MM.1S (cell line): ENCODE data around the gene CHGA.

Experiments used
- DNase-seq: peaks from one replicate; pipeline ENCODE4 v3.0.0-alpha.2; 2015
- H2AFZ ChIP-seq: fragments of 300-600 bp; sonication (generic); 2 replicates; pipeline ENCODE4 v1.6.0; 2016; ENCODE audit warnings: antibody characterized with exemption, low read length
- H3F3A ChIP-seq: fragments of 300-600 bp; sonication (generic); 2 replicates; pipeline ENCODE4 v1.6.1; 2016; ENCODE audit warnings: mild to moderate bottlenecking, antibody characterized with exemption, low read length, moderate library complexity, mixed read lengths; ENCODE audit not compliant: insufficient read depth
- H3K27ac ChIP-seq: fragments of 300-600 bp; sonication (generic); 2 replicates; pipeline ENCODE4 v1.5.1; 2016; ENCODE audit warnings: mild to moderate bottlenecking, low read length
- H3K27me3 ChIP-seq: fragments of 300-600 bp; sonication (generic); replicated peaks from 2 replicates; pipeline ENCODE4 v1.6.0; 2016; ENCODE audit warnings: low read length; ENCODE audit not compliant: insufficient read depth
- H3K36me3 ChIP-seq: fragments of 300-600 bp; sonication (generic); replicated peaks from 2 replicates; pipeline ENCODE4 v1.6.1; 2016; ENCODE audit warnings: mild to moderate bottlenecking, low read length, mixed read lengths; ENCODE audit not compliant: insufficient read depth
- H3K4me1 ChIP-seq: fragments of 300-600 bp; sonication (generic); 2 replicates; pipeline ENCODE4 v1.6.1; 2016; ENCODE audit warnings: low read length, mixed read lengths
- H3K4me2 ChIP-seq: fragments of 300-600 bp; sonication (generic); 2 replicates; pipeline ENCODE4 v1.6.0; 2016; ENCODE audit warnings: low read depth, low read length
- H3K4me3 ChIP-seq: fragments of 300-600 bp; sonication (generic); 2 replicates; pipeline ENCODE4 v1.5.1; 2016; ENCODE audit warnings: low read length, mixed read lengths
- H3K79me2 ChIP-seq: fragments of 300-600 bp; sonication (generic); 2 replicates; pipeline ENCODE4 v1.6.1; 2016; ENCODE audit warnings: mixed run types, low read length, mixed read lengths
- H3K9ac ChIP-seq: fragments of 300-600 bp; sonication (generic); 2 replicates; pipeline ENCODE4 v1.6.1; 2016; ENCODE audit warnings: low read length, mixed read lengths
- H3K9me2 ChIP-seq: fragments of 300-600 bp; sonication (generic); replicated peaks from 2 replicates; pipeline ENCODE4 v1.6.1; 2016; ENCODE audit warnings: mild to moderate bottlenecking, low read length, mixed read lengths; ENCODE audit not compliant: insufficient read depth
- H3K9me3 ChIP-seq: fragments of 300-600 bp; sonication (generic); replicated peaks from 2 replicates; pipeline ENCODE4 v1.6.1; 2016; ENCODE audit warnings: mild to moderate bottlenecking, low read length, mixed read lengths; ENCODE audit not compliant: insufficient read depth
- H4K20me1 ChIP-seq: fragments of 300-600 bp; sonication (generic); 2 replicates; pipeline ENCODE4 v1.6.1; 2016; ENCODE audit warnings: mild to moderate bottlenecking, low read length, moderate library complexity, mixed read lengths; ENCODE audit not compliant: insufficient read depth
- EZH2 ChIP-seq: fragments of 300-600 bp; sonication (generic); optimal IDR thresholded peaks from 2 replicates; pipeline ENCODE3; 2017; ENCODE audit warnings: low read depth, mild to moderate bottlenecking, antibody characterized with exemption, low read length, mixed read lengths
- EZH2phosphoT487 ChIP-seq: fragments of 300-600 bp; sonication (generic); IDR thresholded peaks from 2 replicates; pipeline ENCODE4 v1.6.1; 2018; ENCODE audit warnings: antibody characterized with exemption, low read length
- TF ChIP-seq, protein P1 (sequence below): fragments of 300-600 bp; sonication (generic); IDR thresholded peaks from 2 replicates; pipeline ENCODE4 v1.5.1; 2016; ENCODE audit warnings: antibody characterized with exemption, low read length, mixed read lengths

CHGA gene

DNA sequence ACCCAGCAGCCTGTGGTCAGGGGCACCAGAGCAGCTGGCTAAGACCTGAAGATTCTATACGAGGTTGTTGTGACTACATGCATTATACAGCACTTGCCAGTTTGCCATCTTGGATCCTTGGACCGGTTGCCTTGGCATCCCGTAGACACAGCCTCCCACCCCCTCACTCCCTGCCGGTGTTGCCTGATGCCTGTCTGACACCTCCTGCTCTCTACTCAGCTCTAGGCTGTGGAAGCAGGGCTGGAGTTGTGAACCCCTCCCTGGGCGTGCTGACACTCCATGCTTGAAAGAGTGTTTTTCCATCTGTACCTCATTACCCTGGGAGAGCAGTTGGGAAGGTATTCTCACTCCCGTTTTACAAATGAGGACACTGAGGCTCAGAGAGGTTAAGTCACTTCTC is 2.5 kb downstream of the CHGA start:
- no peaks in the 10 kb centered on the region for H3K27me3 ChIP-seq
- no peak overlapping the region for H3K4me2 ChIP-seq
- TF ChIP-seq, protein P1, sequence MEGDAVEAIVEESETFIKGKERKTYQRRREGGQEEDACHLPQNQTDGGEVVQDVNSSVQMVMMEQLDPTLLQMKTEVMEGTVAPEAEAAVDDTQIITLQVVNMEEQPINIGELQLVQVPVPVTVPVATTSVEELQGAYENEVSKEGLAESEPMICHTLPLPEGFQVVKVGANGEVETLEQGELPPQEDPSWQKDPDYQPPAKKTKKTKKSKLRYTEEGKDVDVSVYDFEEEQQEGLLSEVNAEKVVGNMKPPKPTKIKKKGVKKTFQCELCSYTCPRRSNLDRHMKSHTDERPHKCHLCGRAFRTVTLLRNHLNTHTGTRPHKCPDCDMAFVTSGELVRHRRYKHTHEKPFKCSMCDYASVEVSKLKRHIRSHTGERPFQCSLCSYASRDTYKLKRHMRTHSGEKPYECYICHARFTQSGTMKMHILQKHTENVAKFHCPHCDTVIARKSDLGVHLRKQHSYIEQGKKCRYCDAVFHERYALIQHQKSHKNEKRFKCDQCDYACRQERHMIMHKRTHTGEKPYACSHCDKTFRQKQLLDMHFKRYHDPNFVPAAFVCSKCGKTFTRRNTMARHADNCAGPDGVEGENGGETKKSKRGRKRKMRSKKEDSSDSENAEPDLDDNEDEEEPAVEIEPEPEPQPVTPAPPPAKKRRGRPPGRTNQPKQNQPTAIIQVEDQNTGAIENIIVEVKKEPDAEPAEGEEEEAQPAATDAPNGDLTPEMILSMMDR, result no peak
- TF ChIP-seq EZH2 (no peak), EZH2phosphoT487 (no peak)
- H3K4me1 ChIP-seq, result peaks cover 6% of the 10 kb centered on the region; the same call in 1 of the 2 replicates
- H3K4me3 ChIP-seq, result no peak overlapping the region
- H3K36me3 ChIP-seq, result no peaks in the 10 kb centered on the region
- no peaks in the 10 kb centered on the region for H4K20me1 ChIP-seq
- H2AFZ ChIP-seq, result no peak overlapping the region
- no peaks in the 10 kb centered on the region for H3K9me2 ChIP-seq
- H3K9me3 ChIP-seq, result no peaks in the 10 kb centered on the region
- H3K79me2 ChIP-seq, result no peaks in the 10 kb centered on the region
- no peaks in the 10 kb centered on the region for H3F3A ChIP-seq
- H3K9ac ChIP-seq, result no peak overlapping the region
- H3K27ac ChIP-seq, result no peak overlapping the region
- DNase-seq, result no peak

DNA sequence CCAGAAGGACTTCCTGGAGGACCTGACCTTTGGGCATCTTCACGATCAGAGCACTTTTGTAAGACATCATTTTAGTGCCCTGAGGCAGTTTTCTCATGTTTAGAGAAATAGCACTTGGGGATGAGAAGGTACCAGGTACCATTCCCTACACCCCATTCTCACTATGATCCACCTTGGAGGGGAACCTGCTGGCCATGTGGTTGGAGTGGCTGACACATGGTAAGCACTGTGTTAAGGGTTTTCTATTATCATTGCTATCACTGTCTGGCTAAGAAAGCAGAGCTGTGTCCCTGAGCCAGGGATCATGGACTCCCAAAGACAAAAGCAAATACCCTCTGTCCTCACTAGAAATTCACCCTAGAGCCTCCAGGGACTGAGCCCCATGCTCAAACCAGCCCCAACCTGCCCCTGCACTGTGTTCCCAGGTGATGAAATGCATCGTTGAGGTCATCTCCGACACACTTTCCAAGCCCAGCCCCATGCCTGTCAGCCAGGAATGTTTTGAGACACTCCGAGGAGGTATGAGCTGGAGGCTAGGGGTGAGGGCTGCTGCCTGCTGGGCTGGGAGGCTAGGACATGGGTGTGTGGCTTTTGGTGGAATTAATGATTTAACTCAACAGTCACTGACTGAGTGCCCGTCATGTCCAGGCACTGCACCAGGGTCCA is 3.4 kb downstream of the CHGA start:
- H3K36me3 ChIP-seq, result no peaks in the 10 kb centered on the region

DNA sequence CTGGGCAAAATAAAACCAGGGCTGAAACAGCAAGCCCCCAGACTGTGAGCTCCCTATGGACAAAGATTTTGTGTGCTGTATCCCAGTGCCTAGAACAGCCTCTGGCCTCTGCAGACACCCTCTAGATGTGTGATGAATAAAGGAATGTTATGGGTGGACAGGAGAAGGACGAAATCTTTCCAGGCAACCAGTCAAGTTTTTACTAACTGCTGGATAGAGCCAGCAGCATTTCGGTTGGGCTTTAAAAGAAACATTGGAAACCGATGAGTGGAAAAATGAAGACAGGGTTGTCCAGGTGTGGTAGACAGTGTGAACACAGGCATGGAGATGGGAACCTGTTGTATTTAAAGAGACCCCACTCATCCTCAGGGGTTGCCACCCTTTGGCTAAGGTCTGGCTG is 4.0 kb downstream of the CHGA start:
- peaks cover 6% of the 10 kb centered on the region; the same call in 1 of the 2 replicates for H3K4me1 ChIP-seq
- H2AFZ ChIP-seq, result no peak overlapping the region
- H3K36me3 ChIP-seq, result no peaks in the 10 kb centered on the region
- no peak for DNase-seq
- no peaks in the 10 kb centered on the region for H3K9me3 ChIP-seq
- no peaks in the 10 kb centered on the region for H3K27me3 ChIP-seq
- no peak overlapping the region for H3K27ac ChIP-seq
- H4K20me1 ChIP-seq, result no peaks in the 10 kb centered on the region
- TF ChIP-seq EZH2 (no peak), EZH2phosphoT487 (no peak)
- TF ChIP-seq, protein P1, result no peak
- no peak overlapping the region for H3K4me3 ChIP-seq
- H3K9ac ChIP-seq, result no peak overlapping the region
- no peaks in the 10 kb centered on the region for H3F3A ChIP-seq
- no peaks in the 10 kb centered on the region for H3K79me2 ChIP-seq
- no peaks in the 10 kb centered on the region for H3K9me2 ChIP-seq
- no peak overlapping the region for H3K4me2 ChIP-seq

More for the DNA sequence above, 3.4 kb downstream of the CHGA start:
- H3K4me2 ChIP-seq, result no peak overlapping the region
- no peak overlapping the region for H3K9ac ChIP-seq
- H3K27ac ChIP-seq, result no peak overlapping the region
- no peaks in the 10 kb centered on the region for H3K9me3 ChIP-seq
- H3K9me2 ChIP-seq, result no peaks in the 10 kb centered on the region
- H3K79me2 ChIP-seq, result no peaks in the 10 kb centered on the region
- TF ChIP-seq, protein P1, result no peak
- no peak for TF ChIP-seq EZH2
- TF ChIP-seq EZH2phosphoT487, result no peak
- H3K4me3 ChIP-seq, result no peak overlapping the region
- peaks cover 6% of the 10 kb centered on the region; the same call in 1 of the 2 replicates for H3K4me1 ChIP-seq
- no peaks in the 10 kb centered on the region for H3K27me3 ChIP-seq
- H4K20me1 ChIP-seq, result no peaks in the 10 kb centered on the region
- no peak overlapping the region for H2AFZ ChIP-seq
- H3F3A ChIP-seq, result no peaks in the 10 kb centered on the region
- no peak for DNase-seq
